Loucy (cell line): ENCODE data around the gene ARHGAP15.

ENCODE experiments used
- CTCF ChIP-seq: fragments of 200-600 bp; sonication (generic); conservative IDR thresholded peaks from 2 replicates; pipeline ENCODE4 v1.5.1; 2014; ENCODE audit warnings: mild to moderate bottlenecking, antibody characterized with exemption, low read length
- EZH2phosphoT487 ChIP-seq: fragments of 200-600 bp; IDR thresholded peaks from 2 replicates; pipeline ENCODE4 v1.6.1; 2018; ENCODE audit warnings: antibody characterized with exemption, mild to moderate bottlenecking, moderate library complexity, borderline replicate concordance

- no peak for TF ChIP-seq CTCF
- no peak for TF ChIP-seq EZH2phosphoT487
These were observed 10.7 kb downstream of the ARHGAP15 start for GRCh38 chr2:143139835-143140393.
